GM21390 (cell line): ENCODE measurements around the gene ATAD1.
"Not testable (repeated sequence)": the region's sequence is repeated elsewhere in the genome, so short reads cannot be mapped to it uniquely, and the experiment has no call there.

Experiments
- ATAC-seq: cut with Tn5 transposase; IDR thresholded peaks from one replicate; pipeline ENCODE4 v1.9.1; 2021; ENCODE audit not compliant: unreplicated experiment

Gene ATAD1

GRCh38 chr10:87846711-87847110 is 28.7 kb upstream of the ATAD1 start:
- ATAC-seq, result not testable (repeated sequence)

- ATAC-seq, result no peak
These were observed 28.0 kb upstream of the ATAD1 start for GRCh38 chr10:87846023-87846422.

DNA sequence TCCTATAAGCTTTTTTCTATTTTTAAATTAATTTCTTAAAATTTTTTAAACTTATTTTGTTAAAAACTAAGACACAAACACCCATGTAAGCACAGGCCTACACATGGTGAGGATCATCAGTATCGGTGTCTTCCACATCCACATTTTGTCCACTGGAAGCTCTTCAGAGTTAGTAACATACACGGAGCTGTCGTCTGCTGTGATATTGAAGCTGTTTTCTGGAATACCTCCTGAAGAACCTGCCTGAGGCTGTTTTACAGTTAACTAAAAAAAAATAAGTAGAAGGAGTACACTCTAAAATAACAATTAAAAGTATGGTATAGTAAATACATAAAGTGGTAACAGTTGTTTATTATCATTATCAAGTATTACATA is 27.6 kb upstream of the ATAD1 start:
- ATAC-seq, result no peak

DNA sequence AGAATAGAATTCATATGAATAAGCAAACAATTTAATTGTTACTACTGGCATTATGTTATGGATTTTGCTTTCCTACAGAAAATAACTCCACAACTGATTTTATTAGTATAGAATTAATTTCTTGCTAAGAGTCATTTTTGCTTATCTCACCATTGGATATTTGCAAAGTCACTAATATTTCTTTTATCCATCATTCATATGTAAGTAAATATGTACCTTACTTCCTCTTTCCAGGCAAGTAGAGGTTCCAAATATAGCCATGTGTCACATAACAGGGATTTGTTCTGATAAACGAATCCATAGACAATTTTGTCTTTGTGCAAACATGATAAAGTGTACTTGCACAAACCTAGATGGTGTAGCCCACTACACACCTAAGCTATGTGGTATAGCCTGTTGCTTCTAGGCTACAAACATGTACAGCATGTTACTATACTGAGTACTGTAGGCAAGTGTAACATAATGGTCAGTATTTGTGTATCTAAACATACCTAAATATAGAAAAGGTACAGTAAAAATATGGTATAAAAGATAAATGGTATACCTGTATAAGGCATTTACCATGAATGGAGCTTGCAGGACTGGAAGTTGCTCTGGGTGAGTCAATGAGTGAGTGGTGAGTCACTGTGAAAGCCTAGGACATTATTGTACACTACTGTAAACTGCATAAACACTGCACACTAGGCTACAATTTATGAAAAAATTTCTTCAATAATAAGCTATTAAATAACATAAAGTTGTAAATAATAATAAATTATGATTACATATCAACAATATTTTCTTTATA is 27.0 kb upstream of the ATAD1 start:
- no peak for ATAC-seq

DNA sequence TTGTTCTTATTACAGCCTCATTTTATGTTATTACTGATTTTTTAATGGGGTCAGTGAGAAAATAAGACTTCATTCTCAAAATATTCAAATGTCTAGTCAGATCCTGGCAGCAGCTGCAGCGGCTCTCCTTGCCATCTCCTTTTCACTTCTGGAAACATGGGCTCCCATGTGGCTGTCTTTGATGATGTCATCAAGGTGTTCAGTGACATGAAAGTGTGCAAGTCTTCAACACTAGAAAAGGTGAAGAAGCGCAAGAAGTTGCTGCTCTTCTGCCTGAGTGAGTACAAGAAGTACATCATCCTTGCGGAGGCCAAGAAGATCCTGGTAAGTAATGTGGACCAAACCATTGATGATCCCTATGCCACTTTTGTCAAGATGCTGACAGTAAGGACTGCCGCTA is 25.7 kb upstream of the ATAD1 start:
- no peak for ATAC-seq

GRCh38 chr10:87842776-87843497 is 24.9 kb upstream of the ATAD1 start:
- ATAC-seq, result no peak

- ATAC-seq, result no peak
These were observed 24.2 kb upstream of the ATAD1 start for GRCh38 chr10:87842220-87842641.

GRCh38 chr10:87841186-87841585 is 23.2 kb upstream of the ATAD1 start:
- ATAC-seq, result no peak

- no peak for ATAC-seq
These were observed 20.6 kb upstream of the ATAD1 start for GRCh38 chr10:87838650-87839049.

DNA sequence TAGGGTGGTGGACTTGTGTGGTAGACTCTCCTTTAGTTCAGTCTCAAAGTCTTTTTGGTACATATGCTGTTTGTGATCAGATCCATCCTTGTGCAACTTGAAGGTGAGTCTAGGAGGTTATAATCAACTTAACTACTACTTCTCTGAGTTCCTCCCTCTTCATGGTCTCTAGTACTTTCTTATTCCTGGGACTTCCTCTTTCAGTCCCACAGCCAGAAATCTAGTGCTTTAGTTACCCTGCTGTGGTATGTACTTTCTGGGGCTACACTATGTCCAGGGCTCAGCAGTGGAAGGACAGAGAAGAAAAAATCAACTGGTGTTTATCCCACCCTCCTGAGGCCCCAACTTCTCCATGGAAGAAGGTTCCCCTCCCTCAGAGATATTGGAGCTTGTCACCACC is 19.4 kb upstream of the ATAD1 start:
- ATAC-seq, result no peak

- no peak for ATAC-seq
These were observed 18.1 kb upstream of the ATAD1 start for GRCh38 chr10:87836098-87836497.

DNA sequence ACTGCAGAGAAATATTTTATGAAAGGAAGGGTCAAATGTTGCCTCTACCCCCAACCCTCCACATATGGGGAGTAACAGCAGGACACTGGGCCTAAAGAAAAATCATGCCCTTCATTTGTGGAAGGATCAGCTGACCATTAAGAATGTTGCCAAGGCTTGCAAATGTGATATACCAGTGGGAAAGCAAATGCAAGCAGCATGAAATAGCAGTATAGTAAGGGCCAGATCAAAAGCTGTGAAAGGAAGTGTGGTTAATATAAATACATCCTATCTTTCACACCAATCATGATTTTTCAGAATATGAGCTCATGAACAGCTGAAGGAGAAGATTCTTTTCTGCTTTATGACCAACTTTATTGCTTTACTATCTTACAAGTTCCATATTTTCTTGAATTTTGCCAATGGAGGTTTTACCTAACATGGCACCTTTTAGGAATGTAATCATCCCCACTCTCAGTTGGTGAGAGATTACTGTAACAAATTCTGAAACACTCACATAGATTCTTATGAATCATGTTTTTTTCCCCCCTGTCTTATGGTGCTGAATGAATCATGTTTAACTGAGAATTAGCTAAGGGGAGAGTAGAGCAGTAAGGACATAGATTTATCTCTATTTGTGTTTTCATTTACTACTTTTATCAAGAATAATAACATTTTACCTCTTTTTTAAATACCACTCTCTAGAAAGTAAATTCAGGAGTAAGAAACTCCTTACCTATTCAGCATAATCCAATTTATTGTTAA is 12.1 kb upstream of the ATAD1 start:
- no peak for ATAC-seq

GRCh38 chr10:87829051-87829450 is 11.0 kb upstream of the ATAD1 start:
- ATAC-seq, result not testable (repeated sequence)

GRCh38 chr10:87827681-87828080 is 9.7 kb upstream of the ATAD1 start:
- ATAC-seq, result no peak

DNA sequence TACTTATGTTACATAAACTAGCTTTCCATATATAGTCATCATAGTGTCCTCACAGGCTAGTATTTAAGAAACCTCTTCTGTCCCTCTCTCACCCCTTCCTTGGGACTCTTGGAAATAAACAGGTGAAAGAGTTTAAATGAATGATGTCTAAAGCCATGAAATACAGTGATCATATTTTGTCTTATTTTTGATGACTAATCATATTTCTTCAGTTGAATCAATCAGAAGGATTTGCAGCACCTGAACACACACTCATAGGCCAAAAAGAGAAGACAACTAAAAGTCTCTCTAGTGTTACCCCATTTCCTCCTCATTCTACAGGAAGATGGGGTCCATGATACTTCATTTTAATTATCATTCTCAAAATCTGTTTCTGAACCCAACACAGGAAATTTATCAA is 8.6 kb upstream of the ATAD1 start:
- no peak for ATAC-seq

- no peak for ATAC-seq
These were observed 1.2 kb upstream of the ATAD1 start for GRCh38 chr10:87819289-87819585.

DNA sequence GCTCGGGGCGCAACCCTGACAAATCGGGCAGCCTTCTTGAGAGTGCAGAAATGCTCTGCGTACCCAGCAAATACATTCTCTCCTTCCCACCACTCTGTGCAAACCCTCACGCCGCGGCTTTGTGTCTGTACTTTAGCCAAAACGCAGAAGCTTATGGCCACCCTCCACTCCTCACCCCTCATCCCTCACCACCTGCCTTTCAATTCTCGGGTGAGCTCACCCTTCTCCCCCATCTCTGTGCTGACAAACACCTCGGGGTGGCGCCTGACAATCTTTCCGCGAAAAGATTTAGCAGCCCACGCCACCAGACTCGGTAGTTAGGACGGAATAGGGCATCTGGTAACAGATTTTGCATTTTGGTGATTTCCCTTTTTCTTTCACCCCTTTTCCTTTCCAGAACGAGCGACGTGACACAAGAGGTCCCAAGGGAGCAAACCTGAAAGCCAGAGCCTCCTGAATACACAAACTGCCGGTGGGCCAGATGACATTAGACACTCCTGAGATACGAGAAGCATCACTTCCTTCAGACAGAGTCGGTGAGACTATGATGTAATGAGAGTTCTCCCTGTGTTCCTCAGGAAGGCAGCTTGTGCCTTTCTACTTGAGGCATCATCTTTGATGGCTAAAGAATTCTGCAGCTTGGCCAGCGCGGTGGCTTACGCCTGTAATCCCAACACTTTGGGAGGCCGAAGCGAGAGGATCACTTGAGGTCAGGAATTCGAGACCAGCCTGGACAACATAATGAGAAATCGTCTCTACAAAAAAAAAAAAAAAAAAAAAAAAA is 671 bp upstream of the ATAD1 start:
- peak; percentile 48 for ATAC-seq

DNA sequence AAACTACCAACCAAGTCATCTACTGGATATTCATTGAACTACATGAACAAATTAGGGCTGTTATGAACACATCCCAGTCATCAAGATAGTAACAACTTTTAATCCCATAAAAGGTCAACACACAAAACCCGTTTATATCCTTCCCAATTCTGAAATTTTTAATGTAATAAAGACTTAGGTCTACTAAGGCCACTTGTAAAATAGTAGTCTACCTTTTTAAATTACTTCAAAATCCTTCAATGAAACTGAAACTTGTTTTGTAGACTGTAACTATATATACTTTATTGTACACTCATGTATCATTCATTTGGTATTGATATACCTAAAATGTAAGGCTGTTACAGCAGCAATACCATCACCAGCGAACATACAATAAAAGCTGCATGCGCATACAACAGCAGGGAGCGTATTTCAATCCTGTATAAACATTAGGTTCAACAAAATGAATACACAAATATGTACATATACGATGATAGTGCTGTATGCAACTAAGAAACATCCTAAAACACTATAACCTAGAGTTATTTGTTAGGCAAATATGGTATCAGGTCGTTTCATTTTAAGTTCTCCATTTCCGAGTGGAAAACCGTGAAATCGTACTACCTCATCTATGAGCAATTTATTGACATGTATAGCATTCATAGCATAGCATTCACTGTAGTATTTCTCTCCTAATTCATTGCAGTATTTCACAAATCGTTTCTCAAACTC is 973 bp downstream of the ATAD1 start:
- ATAC-seq, result peak; percentile 19

DNA sequence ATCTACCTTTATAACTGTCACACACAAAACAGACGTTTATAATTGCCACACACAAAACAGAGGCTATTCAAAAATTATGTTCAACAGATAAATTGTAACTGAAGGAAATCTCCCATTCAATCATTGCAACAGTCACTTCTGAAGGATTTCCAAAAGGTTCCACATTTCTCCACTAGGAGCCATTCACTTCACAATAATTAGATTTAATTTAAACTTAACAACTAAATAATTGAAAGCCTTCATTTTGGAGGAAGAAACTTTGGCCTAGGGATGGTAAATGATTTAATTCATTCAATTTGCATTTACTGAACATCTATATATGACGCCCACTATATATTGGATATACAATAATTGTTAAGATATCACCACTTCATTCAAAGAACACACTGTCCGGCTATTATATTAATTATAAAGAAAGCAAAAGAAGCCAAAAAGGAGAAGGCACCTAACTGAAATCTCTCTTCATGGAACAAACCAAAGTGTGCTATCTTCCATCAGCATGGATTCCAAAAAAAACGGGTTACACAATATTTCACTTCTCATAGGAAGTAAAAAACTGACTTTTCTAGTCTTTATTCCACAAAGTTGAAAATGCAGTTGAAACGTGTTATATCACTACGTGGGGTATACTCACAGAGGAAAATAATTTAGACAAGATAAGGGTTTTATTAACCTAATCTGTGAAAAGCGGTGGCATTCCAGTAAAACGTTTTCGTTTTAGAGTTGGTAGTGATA is 1.7 kb downstream of the ATAD1 start:
- no peak for ATAC-seq
